Neural cell (in vitro differentiated cells): Measurements from ENCODE around the gene PHF3.

Source experiments
- EZH2 ChIP-seq: fragments of 200-600, 300-800 bp; shearing (Covaris generic), sonication (generic); IDR thresholded peaks from 2 replicates; pipeline ENCODE4 v1.6.1; 2014; ENCODE audit warnings: antibody characterized with exemption, low read length, borderline replicate concordance, mild to moderate bottlenecking; ENCODE audit not compliant: insufficient read depth, poor library complexity, severe bottlenecking
- TAF1 ChIP-seq: IDR thresholded peaks from 2 replicates; pipeline ENCODE4 v1.6.1; 2012; ENCODE audit warnings: low read depth

GRCh38 chr6:63732336-63732735, 96.7 kb downstream of the PHF3 start:
- TF ChIP-seq EZH2 (no peak), TAF1 (no peak)
